Panc1 (cell line): Measurements from ENCODE around the gene MYH11. TPM values are rescaled to one million over a fixed set of nuclear protein-coding genes. Genes with fewer than 3 reads are reported as not detected.

Experiments used
- ATAC-seq: fragments of 200-7000 bp; cut with Tn5 transposase; 2 replicates; pipeline ENCODE4 v1.9.1; 2020; ENCODE audit warnings: mild to moderate bottlenecking, moderate library complexity
- BruUV-seq: library from RNA; stranded (reverse); fragments of 400-500 nt; replicated peaks from 2 replicates; lab custom pipeline; 2021; lab: Mats Ljungman, UMichigan
- CTCF ChIA-PET: fragments of 300-600 bp; sonication (Branson Sonifier 250); formaldehyde crosslinking; loops from one replicate; lab custom pipeline; 2022; ENCODE audit warnings: antibody characterized with exemption; lab: Charles Lee
- POLR2A ChIA-PET: fragments of 300-600 bp; sonication (Branson Sonifier 250); formaldehyde crosslinking; loops from one replicate; lab custom pipeline; 2022; ENCODE audit warnings: antibody characterized with exemption; lab: Charles Lee
- DNase-seq: peaks from one replicate; pipeline ENCODE4 v3.0.0-alpha.2; 2010; ENCODE audit warnings: low read depth, low spot score
- H3K27ac ChIP-seq: 2 replicates; pipeline ENCODE4 v1.5.1; 2011; ENCODE audit warnings: mild to moderate bottlenecking, low read length, inconsistent platforms
- H3K27me3 ChIP-seq: fragments of 200-500 bp; sonication (Bioruptor generic); 2 replicates; pipeline ENCODE4 v1.6.0; 2014; ENCODE audit warnings: low read length, inconsistent platforms; ENCODE audit not compliant: control insufficient read depth, insufficient read depth
- H3K36me3 ChIP-seq: fragments of 200-500 bp; sonication (Bioruptor generic); 2 replicates; pipeline ENCODE4 v1.5.1; 2014; ENCODE audit warnings: inconsistent platforms, mild to moderate bottlenecking, low read length, moderate library complexity; ENCODE audit not compliant: control insufficient read depth, insufficient read depth
- H3K4me1 ChIP-seq: 2 replicates; pipeline ENCODE4 v1.5.1; 2011; ENCODE audit warnings: inconsistent platforms, mild to moderate bottlenecking, low read length, moderate library complexity; ENCODE audit not compliant: control insufficient read depth, insufficient read depth
- H3K4me3 ChIP-seq, 2 experiments: 2 replicates each; pipeline ENCODE4 v1.5.1; 2011 to 2012; ENCODE audit warnings: low read depth in 2 of 2, low read length in 2 of 2, mild to moderate bottlenecking in 2 of 2, inconsistent platforms in 1 of 2, moderate library complexity in 1 of 2
- H3K9me3 ChIP-seq: fragments of 200-500 bp; sonication (Bioruptor generic); 2 replicates; pipeline ENCODE4 v1.5.1; 2014; ENCODE audit warnings: low read depth, mild to moderate bottlenecking, inconsistent platforms, low read length, moderate library complexity; ENCODE audit not compliant: control insufficient read depth, insufficient read depth
- POLR2AphosphoS5 ChIP-seq: IDR thresholded peaks from 2 replicates; pipeline ENCODE4 v1.6.1; 2012; ENCODE audit warnings: mild to moderate bottlenecking, low read depth, low read length, moderate library complexity
- SIN3A ChIP-seq: IDR thresholded peaks from 2 replicates; pipeline ENCODE4 v1.6.1; 2012; ENCODE audit warnings: low read depth, mild to moderate bottlenecking, low read length, moderate library complexity, borderline replicate concordance; ENCODE audit not compliant: insufficient read depth
- TCF7L2 ChIP-seq: IDR thresholded peaks from 2 replicates; pipeline ENCODE4 v1.6.1; 2011; ENCODE audit warnings: mild to moderate bottlenecking, low read depth, low read length, inconsistent platforms
- in situ Hi-C: cut with HindIII; loops from 2 replicates; pipeline ENCODE4 v1.10.0; 2016; ENCODE audit warnings: low sequenced_read_pairs, low pct_unique_long_range_greater_than_20kb
- intact Hi-C: fragments of 100-400 bp; cut with micrococcal nuclease; formaldehyde crosslinking; loops from one replicate; pipeline ENCODE4 v1.10.0; 2022; ENCODE audit not compliant: unreplicated experiment
- total RNA-seq: library from RNA; stranded (reverse); gene quantifications from one replicate; pipeline ENCODE4 v1.2.1, GENCODE V29; 2021; ENCODE audit not compliant: unreplicated experiment
- TF ChIP-seq, protein P1 (sequence below), 2 experiments: IDR thresholded peaks; 2 replicates each; pipeline ENCODE4 v1.6.1; 2011 to 2012; ENCODE audit warnings: low read depth in 2 of 2, control low read depth in 1 of 2, low read length in 1 of 2, mild to moderate bottlenecking in 1 of 2, moderate library complexity in 1 of 2; ENCODE audit not compliant: insufficient read depth in 1 of 2
- TF ChIP-seq, protein P2 (sequence below): fragments of 450-650 bp; IDR thresholded peaks from 2 replicates; pipeline ENCODE4 v1.5.1; 2017; ENCODE audit warnings: mild to moderate bottlenecking

Gene MYH11
- total RNA-seq, 1 experiment from 2014 or later, result 0.51 TPM

DNA sequence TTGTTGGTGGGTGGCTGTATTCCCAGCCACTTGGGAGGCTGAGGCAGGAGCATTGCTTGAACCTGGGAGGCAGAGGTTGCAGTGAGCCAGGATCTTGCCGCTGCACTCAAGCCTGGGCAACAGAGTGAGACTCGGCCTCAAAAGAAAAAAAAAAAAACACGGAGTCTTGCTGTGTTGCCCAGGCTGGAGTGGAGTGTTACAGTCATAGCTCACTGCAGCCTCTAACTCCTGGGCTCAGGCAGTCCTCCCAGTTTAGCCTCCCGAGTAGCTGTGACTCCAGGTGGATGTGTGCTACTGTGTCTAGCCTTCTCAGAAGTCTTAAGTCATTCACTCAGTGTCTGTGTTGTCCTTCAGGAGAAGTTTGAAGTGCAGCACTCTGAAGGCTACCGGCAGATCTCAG, 179.4 kb downstream of the MYH11 start:
- in situ Hi-C loops, result no loop called here
- no peak for ATAC-seq
- no TSS peak for BruUV-seq

DNA sequence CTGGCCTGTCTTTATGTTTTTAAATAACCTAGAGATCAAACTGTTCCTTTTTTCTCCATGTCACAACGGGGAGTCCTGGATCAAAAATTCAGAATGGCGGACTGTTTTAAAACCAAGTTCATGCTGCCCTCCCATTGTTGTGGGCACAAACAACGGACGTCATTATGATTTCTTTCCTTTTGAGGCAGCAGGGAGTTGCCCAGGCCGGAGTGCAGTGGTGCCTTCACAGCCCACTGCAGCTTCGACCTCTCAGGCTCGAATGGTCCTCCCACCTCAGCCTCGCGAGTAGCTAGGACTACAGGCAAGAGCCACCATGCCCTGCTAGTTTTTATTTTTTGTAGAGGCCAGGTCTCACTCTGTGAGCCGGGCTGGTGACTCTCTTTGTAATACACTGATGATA, 180.3 kb downstream of the MYH11 start:
- no peaks in the 10 kb centered on the region for H3K27me3 ChIP-seq
- no peak overlapping the region for H3K4me3 ChIP-seq
- intact Hi-C loops, result no loop called here
- no peak overlapping the region for H3K27ac ChIP-seq
- TF ChIP-seq SIN3A, result no peak
- no peak for TF ChIP-seq POLR2AphosphoS5
- TF ChIP-seq TCF7L2, result no peak
- ATAC-seq (no peak), DNase-seq (no peak)
- CTCF ChIA-PET, result no interaction called here
- POLR2A ChIA-PET, result no interaction called here
- H3K36me3 ChIP-seq, result no peaks in the 10 kb centered on the region; the same call in 1 of the 2 replicates
- no TSS peak for BruUV-seq
- in situ Hi-C loops, result no loop called here
- no peaks in the 10 kb centered on the region for H3K4me1 ChIP-seq
- no peaks in the 10 kb centered on the region for H3K9me3 ChIP-seq

More for the DNA sequence above, 179.4 kb downstream of the MYH11 start:
- Histone ChIP-seq H3K9me3 (no peaks in the 10 kb centered on the region), H3K36me3 (no peaks in the 10 kb centered on the region; the same call in 1 of the 2 replicates), H3K4me1 (no peaks in the 10 kb centered on the region), H3K27ac (no peak overlapping the region), H3K4me3 (no peak overlapping the region), H3K27me3 (no peaks in the 10 kb centered on the region)
- intact Hi-C loops, result no loop called here
- no peak for DNase-seq
- ChIA-PET POLR2A (no interaction called here), CTCF (no interaction called here)
- TF ChIP-seq, protein P1, sequence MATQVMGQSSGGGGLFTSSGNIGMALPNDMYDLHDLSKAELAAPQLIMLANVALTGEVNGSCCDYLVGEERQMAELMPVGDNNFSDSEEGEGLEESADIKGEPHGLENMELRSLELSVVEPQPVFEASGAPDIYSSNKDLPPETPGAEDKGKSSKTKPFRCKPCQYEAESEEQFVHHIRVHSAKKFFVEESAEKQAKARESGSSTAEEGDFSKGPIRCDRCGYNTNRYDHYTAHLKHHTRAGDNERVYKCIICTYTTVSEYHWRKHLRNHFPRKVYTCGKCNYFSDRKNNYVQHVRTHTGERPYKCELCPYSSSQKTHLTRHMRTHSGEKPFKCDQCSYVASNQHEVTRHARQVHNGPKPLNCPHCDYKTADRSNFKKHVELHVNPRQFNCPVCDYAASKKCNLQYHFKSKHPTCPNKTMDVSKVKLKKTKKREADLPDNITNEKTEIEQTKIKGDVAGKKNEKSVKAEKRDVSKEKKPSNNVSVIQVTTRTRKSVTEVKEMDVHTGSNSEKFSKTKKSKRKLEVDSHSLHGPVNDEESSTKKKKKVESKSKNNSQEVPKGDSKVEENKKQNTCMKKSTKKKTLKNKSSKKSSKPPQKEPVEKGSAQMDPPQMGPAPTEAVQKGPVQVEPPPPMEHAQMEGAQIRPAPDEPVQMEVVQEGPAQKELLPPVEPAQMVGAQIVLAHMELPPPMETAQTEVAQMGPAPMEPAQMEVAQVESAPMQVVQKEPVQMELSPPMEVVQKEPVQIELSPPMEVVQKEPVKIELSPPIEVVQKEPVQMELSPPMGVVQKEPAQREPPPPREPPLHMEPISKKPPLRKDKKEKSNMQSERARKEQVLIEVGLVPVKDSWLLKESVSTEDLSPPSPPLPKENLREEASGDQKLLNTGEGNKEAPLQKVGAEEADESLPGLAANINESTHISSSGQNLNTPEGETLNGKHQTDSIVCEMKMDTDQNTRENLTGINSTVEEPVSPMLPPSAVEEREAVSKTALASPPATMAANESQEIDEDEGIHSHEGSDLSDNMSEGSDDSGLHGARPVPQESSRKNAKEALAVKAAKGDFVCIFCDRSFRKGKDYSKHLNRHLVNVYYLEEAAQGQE (IDR thresholded peaks at IDR 0.05; ENCODE audit: insufficient read depth in 1 of 2, low read depth in 2 of 2, low read length in 1 of 2), result no peak
- TF ChIP-seq POLR2AphosphoS5, result no peak
- TF ChIP-seq, protein P2, sequence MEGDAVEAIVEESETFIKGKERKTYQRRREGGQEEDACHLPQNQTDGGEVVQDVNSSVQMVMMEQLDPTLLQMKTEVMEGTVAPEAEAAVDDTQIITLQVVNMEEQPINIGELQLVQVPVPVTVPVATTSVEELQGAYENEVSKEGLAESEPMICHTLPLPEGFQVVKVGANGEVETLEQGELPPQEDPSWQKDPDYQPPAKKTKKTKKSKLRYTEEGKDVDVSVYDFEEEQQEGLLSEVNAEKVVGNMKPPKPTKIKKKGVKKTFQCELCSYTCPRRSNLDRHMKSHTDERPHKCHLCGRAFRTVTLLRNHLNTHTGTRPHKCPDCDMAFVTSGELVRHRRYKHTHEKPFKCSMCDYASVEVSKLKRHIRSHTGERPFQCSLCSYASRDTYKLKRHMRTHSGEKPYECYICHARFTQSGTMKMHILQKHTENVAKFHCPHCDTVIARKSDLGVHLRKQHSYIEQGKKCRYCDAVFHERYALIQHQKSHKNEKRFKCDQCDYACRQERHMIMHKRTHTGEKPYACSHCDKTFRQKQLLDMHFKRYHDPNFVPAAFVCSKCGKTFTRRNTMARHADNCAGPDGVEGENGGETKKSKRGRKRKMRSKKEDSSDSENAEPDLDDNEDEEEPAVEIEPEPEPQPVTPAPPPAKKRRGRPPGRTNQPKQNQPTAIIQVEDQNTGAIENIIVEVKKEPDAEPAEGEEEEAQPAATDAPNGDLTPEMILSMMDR, result no peak
- TF ChIP-seq TCF7L2, result no peak
- TF ChIP-seq SIN3A, result no peak

DNA sequence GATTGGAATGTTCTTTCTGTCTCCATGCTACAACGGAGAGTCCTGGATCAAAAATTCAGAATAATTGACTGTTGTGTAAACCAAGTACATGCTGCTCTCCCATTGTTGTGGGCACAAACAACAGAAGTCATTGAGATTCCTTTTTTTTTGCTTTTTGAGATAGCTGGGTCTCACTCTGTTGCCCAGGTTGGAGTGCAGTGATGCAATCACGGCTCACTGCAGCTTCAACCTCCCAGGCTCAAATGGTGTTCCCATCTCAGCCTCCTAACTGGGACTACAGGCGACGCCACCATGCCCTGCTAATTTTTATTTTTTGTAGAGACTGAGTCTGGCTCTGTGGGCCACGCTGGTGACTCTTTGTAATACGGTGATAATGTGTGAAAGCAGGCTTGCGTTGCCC, 182.3 kb downstream of the MYH11 start:
- ChIA-PET POLR2A (no interaction called here), CTCF (no interaction called here)
- ATAC-seq, result no peak
- Histone ChIP-seq H3K27me3 (no peaks in the 10 kb centered on the region), H3K4me1 (no peaks in the 10 kb centered on the region), H3K27ac (no peak overlapping the region), H3K9me3 (no peaks in the 10 kb centered on the region), H3K36me3 (no peaks in the 10 kb centered on the region; the same call in 1 of the 2 replicates), H3K4me3 (no peak overlapping the region)
- in situ Hi-C loops, result no loop called here
- BruUV-seq, result no TSS peak
- no peak for DNase-seq
- intact Hi-C loops, result no loop called here
- TF ChIP-seq, protein P2, result no peak
- TF ChIP-seq POLR2AphosphoS5, result no peak
- TF ChIP-seq TCF7L2, result no peak
- TF ChIP-seq SIN3A, result no peak
- TF ChIP-seq, protein P1 (IDR thresholded peaks at IDR 0.05; ENCODE audit: insufficient read depth in 1 of 2, low read depth in 2 of 2, low read length in 1 of 2), result no peak
